AG04450 (cell line): ENCODE results near the gene ADAM19. TPM values are rescaled to one million over a fixed set of nuclear protein-coding genes. Genes with fewer than 3 reads are reported as not detected.
A peak's percentile ranks its signal among the peaks of the same experiment; 100 is the strongest.

Source experiments
- CTCF ChIA-PET: fragments of 300-600, 350-600 bp; formaldehyde crosslinking; extraction: SDS; loops from one replicate; lab custom pipeline; 2022; ENCODE audit warnings: antibody characterized with exemption, inconsistent platforms; lab: Charles Lee
- POLR2A ChIA-PET: fragments of 350-600 bp; formaldehyde crosslinking; extraction: SDS; loops from one replicate; lab custom pipeline; 2021; ENCODE audit warnings: antibody characterized with exemption, inconsistent platforms; lab: Yijun Ruan, JAX
- DNase-seq: peaks from one replicate; pipeline ENCODE4 v3.0.0-alpha.2; 2011; ENCODE audit warnings: low read depth, low spot score
- H3K27ac ChIP-seq: one replicate; pipeline ENCODE4 v1.5.1; 2012; ENCODE audit warnings: low read depth, low read length, control low read depth
- H3K27me3 ChIP-seq: one replicate; pipeline ENCODE4 v1.6.0; 2012; ENCODE audit warnings: low read length; ENCODE audit not compliant: control insufficient read depth, insufficient read depth
- H3K4me3 ChIP-seq: 2 replicates; pipeline ENCODE4 v1.5.1; 2011; ENCODE audit warnings: mild to moderate bottlenecking, low read depth, low read length, control low read depth
- H3K9me3 ChIP-seq: 2 replicates; pipeline ENCODE4 v1.5.1; 2012; ENCODE audit warnings: low read length; ENCODE audit not compliant: control insufficient read depth, insufficient read depth
- CTCF ChIP-seq: IDR thresholded peaks from 2 replicates; pipeline ENCODE4 v1.5.1; 2011; ENCODE audit warnings: low read depth, low read length, control low read depth, inconsistent platforms
- polyA plus RNA-seq: library from polyadenylated mRNA; depleted of rRNA; stranded (reverse); fragments of >200 nt; gene quantifications from 2 replicates; pipeline ENCODE4 v1.2.3, GENCODE V29; 2011

Gene ADAM19
- polyA plus RNA-seq, 1 experiment, result 44.7 TPM

- DNase-seq, result no peak
- H3K27ac ChIP-seq, result peak overlapping the region; percentile 63
- no peak overlapping the region for H3K4me3 ChIP-seq
- ChIA-PET POLR2A (interaction anchor here (0.7 to 1.9 kb wide), 5 partner anchors 10 to 186 kb away, joined by 3 to 7 read pairs (median 7); no protein-coding TSS in a partner anchor), CTCF (no interaction called here)
- no peak for TF ChIP-seq CTCF
- no peaks in the 10 kb centered on the region for H3K27me3 ChIP-seq
- no peaks in the 10 kb centered on the region for H3K9me3 ChIP-seq
Measured at GRCh38 chr5:157559301-157559700, 16.3 kb downstream of the ADAM19 start.

- DNase-seq, result no peak
- CTCF ChIA-PET, result interaction anchor here (0.5 to 1.2 kb wide), 2 partner anchors 42 to 87 kb away, joined by 3 read pairs; no protein-coding TSS in a partner anchor
- no peak for TF ChIP-seq CTCF
- Histone ChIP-seq H3K4me3 (no peak overlapping the region), H3K9me3 (no peaks in the 10 kb centered on the region), H3K27me3 (no peaks in the 10 kb centered on the region), H3K27ac (peak overlapping the region; percentile 85)
- POLR2A ChIA-PET, result interaction anchor here (0.8 to 1.9 kb wide), 10 partner anchors 9 to 189 kb away, joined by 3 to 7 read pairs (median 6); partner anchors contain the start of gene ADAM19
Measured at GRCh38 chr5:157558681-157559080, 16.9 kb downstream of the ADAM19 start.

GRCh38 chr5:157558041-157558595 is 17.5 kb downstream of the ADAM19 start:
- no peak for TF ChIP-seq CTCF
- Histone ChIP-seq H3K27ac (peak overlapping the region; percentile 85), H3K9me3 (no peaks in the 10 kb centered on the region), H3K27me3 (no peaks in the 10 kb centered on the region), H3K4me3 (no peak overlapping the region)
- CTCF ChIA-PET, result interaction anchor here (0.5 to 1.2 kb wide), 2 partner anchors 41 to 86 kb away, joined by 3 read pairs; no protein-coding TSS in a partner anchor
- POLR2A ChIA-PET, result interaction anchor here (0.9 to 1.9 kb wide), 10 partner anchors 9 to 190 kb away, joined by 3 to 7 read pairs (median 5); partner anchors contain the start of gene ADAM19
- DNase-seq, result no peak

GRCh38 chr5:157556615-157557418 is 18.8 kb downstream of the ADAM19 start:
- Histone ChIP-seq H3K4me3 (no peak overlapping the region), H3K27ac (peak overlapping the region; percentile 12), H3K9me3 (no peaks in the 10 kb centered on the region), H3K27me3 (no peaks in the 10 kb centered on the region)
- ChIA-PET POLR2A (no interaction called here), CTCF (no interaction called here)
- no peak for DNase-seq
- no peak for TF ChIP-seq CTCF
